Measurements from ENCODE around the gene CYSTM1. TPM values are rescaled to one million over a fixed set of nuclear protein-coding genes. Genes with fewer than 3 reads are reported as not detected.

Gene CYSTM1
- total and polyA plus RNA-seq, 2 of the 8 experiments (the other 6 are each of a cell fraction or from before 2014, with no cell fraction given), result 25.0 to 47.8 TPM

DNA sequence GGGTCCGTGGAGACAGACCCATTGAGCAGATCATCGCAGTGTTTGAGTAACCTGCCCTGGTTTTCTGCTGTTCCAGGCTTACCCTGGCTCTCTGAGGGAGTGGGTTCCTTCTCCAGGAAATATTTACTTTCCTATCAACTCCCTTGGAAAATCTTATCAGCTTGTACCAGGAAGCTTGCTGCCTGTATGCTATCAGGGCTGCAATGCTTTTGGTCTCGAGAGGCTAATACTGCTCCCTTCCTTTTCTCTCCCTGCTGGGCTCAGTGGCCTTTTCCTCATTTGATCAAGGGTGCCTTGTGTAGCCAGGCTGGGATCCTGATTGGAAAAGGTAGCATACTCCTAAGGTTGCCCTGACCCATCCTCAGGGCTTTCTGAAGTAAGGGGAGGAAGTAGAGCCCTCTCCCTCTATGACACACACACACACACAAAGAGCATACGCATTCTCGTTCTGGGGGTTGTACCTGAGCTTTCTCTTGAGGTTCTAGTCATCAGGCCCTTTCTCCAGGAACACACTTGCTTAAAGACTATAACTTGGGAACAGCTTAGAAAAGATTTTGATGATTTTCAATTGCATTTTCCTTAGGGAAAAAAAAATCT is 41.6 kb downstream of the CYSTM1 start:
- no peak overlapping the region for H3K18ac ChIP-seq (ENCODE audit: extremely low read depth, low read length)
- no peaks in the 10 kb centered on the region for H4K20me1 ChIP-seq (replicated peaks in 1 of 2; ENCODE audit: control insufficient read depth in 1 of 2, insufficient read depth in 2 of 2, low read length in 2 of 2)
- 90% methylated on average over 5 of the region's 5 CpGs; no CpG with 5 or more reads in 1 of the 2 experiments for WGBS, 2 experiments (ENCODE audit: extremely low coverage in 1 of 2, insufficient coverage in 1 of 2, insufficient read length in 1 of 2, insufficient replicate concordance in 2 of 2, low coverage in 1 of 2, low lambda C conversion rate in 2 of 2, missing lambda C conversion rate in 1 of 2)
- no peak overlapping the region for H2AFZ ChIP-seq (ENCODE audit: low read length)
- CTCF ChIA-PET (ENCODE audit: partially characterized antibody), result interaction anchor here (0.6 to 6.0 kb wide), 11 partner anchors 10 to 142 kb away, joined by 3 to 55 read pairs (median 3); no protein-coding TSS in a partner anchor
- no peaks in the 10 kb centered on the region for H3K79me1 ChIP-seq (ENCODE audit: low read depth, low read length)
- POLR2A ChIA-PET (ENCODE audit: partially characterized antibody), result interaction anchor here (1.3 kb wide), 1 partner anchor 11 kb away, joined by 3 read pairs; no protein-coding TSS in a partner anchor
- DNase-seq (ENCODE audit: low read depth in 1 of 2, low spot score in 2 of 2) (no peak), FAIRE-seq (no peak)
- H3K9ac ChIP-seq (replicated peaks in 1 of 4; ENCODE audit: extremely low read depth in 1 of 4, low read depth in 3 of 4, low read length in 3 of 4), result no peak overlapping the region; a peak in 1 of 7 replicates
- H2BK12ac ChIP-seq (ENCODE audit: low read depth, low read length), result no peak overlapping the region
- H3K9me3 ChIP-seq (ENCODE audit: insufficient read depth in 2 of 2, low read depth in 1 of 2, low read length in 1 of 2), result no peaks in the 10 kb centered on the region
- no peak overlapping the region for H3K27ac ChIP-seq (ENCODE audit: low read depth, low read length)
- no peak overlapping the region for H2BK120ac ChIP-seq (replicated peaks; ENCODE audit: low read depth, low read length)
- H3K4me1 ChIP-seq (replicated peaks in 1 of 4; ENCODE audit: control insufficient read depth in 3 of 4, insufficient read depth in 4 of 4, low read length in 3 of 4), result peaks cover 0 to 4% (median 0%) of the 10 kb centered on the region in 4 experiments; a peak in 1 of 7 replicates
- TF ChIP-seq SIRT6 (IDR thresholded peaks at IDR 0.05; ENCODE audit: low read length), result no peak
- no peak overlapping the region for H3K4me2 ChIP-seq (ENCODE audit: insufficient read depth in 1 of 2, low read depth in 2 of 2, low read length in 2 of 2)
- H3K23ac ChIP-seq (ENCODE audit: insufficient read length), result no peak overlapping the region
- H3K14ac ChIP-seq (ENCODE audit: insufficient read length), result no peak overlapping the region
- no peaks in the 10 kb centered on the region for H3K27me3 ChIP-seq (replicated peaks in 1 of 4; ENCODE audit: control insufficient read depth in 3 of 4, extremely low read depth in 1 of 4, insufficient read depth in 3 of 4, low read length in 3 of 4)
- H3K79me2 ChIP-seq (ENCODE audit: control insufficient read depth in 1 of 2, insufficient read depth in 2 of 2, low read length in 2 of 2), result no peaks in the 10 kb centered on the region
- H2BK5ac ChIP-seq (ENCODE audit: low read depth, low read length), result 0 out of 2 replicates have a peak overlapping the region, but pooled peaks have one; percentile 40
- no peaks in the 10 kb centered on the region for H3K23me2 ChIP-seq (ENCODE audit: low read depth, low read length)
- H4K8ac ChIP-seq (ENCODE audit: extremely low read depth, insufficient read depth, low read length), result no peak overlapping the region
- no peak overlapping the region for H3K56ac ChIP-seq (replicated peaks; ENCODE audit: insufficient read length, low read depth, low read length)
- H2BK20ac ChIP-seq (ENCODE audit: low read length), result no peak overlapping the region
- H4K5ac ChIP-seq (ENCODE audit: insufficient read length, low read depth, low read length), result no peak overlapping the region
- no peak overlapping the region for H4K91ac ChIP-seq (replicated peaks; ENCODE audit: insufficient read length, low read length)
- H3K36me3 ChIP-seq (ENCODE audit: control insufficient read depth in 2 of 4, insufficient read depth in 4 of 4, low read length in 3 of 4), result no peaks in the 10 kb centered on the region
- no peak overlapping the region for H2AK5ac ChIP-seq (ENCODE audit: low read depth, low read length)
- H3K4me3 ChIP-seq (ENCODE audit: extremely low read depth in 1 of 4, insufficient read depth in 2 of 4, low read depth in 3 of 4, low read length in 4 of 4), result no peak overlapping the region
- no peak overlapping the region for H2BK15ac ChIP-seq (ENCODE audit: low read length)
- H3K4ac ChIP-seq (replicated peaks; ENCODE audit: insufficient read length, low read depth, low read length), result no peak overlapping the region

Data from H1 (cell line).